Right renal cortex interstitium (tissue), 3 donors: ENCODE results near the gene SOX15. TPM values are rescaled to one million over a fixed set of nuclear protein-coding genes. Genes with fewer than 3 reads are reported as not detected.

Experiments
- DNase-seq, 3 donors: peaks; one replicate each; pipeline ENCODE4 v3.0.0-alpha.2; 2013; ENCODE audit warnings: low read depth in 3 of 3, low spot score in 2 of 3
- polyA plus RNA-seq, 3 donors: library from polyadenylated mRNA; unstranded; fragments of 120-200 nt; gene quantifications; one replicate each; pipeline ENCODE4 v1.2.1, GENCODE V29; 2013; ENCODE audit not compliant: insufficient read length in 3 of 3

Gene SOX15
- polyA plus RNA-seq, 3 donors, result 2.8 to 3.9 (median 2.9) TPM

DNA sequence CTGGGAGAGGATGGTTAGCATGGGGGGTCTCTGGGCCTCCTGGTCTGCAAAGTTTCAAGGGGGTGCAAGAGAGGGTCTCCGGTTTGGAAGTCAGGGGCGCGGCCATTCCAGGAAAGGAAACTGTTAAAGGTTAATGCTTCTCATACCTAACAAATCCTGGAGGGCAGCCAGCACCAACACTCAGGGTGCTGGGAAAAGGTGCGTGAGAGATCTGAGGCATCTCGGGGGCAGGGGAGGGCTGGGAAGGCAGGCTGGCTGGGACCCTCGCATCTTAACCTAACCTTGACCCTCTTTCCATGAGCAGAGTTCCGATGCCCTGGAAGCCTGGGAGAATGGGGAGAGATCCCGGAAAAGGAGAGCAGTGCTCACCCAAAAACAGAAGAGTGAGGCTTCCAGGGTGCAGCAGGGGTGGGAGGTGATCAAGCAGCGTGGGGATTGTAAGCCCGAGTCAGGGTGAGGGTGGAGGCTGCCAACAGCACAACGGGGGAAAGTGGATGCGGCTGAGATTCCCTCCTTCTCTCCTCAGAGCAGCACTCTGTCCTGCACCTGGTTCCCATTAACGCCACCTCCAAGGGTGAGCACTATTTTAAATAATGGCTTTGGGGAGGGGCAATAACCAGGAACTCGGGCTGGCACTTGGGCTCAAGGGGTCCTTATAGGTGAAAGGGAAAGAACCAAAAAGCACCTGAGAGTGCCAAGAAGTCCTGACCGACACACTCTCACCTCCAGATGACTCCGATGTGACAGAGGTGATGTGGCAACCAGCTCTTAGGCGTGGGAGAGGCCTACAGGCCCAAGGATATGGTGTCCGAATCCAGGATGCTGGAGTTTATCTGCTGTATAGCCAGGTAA lies 30.3 kb downstream of the SOX15 start:
- DNase-seq, result no peak

DNA sequence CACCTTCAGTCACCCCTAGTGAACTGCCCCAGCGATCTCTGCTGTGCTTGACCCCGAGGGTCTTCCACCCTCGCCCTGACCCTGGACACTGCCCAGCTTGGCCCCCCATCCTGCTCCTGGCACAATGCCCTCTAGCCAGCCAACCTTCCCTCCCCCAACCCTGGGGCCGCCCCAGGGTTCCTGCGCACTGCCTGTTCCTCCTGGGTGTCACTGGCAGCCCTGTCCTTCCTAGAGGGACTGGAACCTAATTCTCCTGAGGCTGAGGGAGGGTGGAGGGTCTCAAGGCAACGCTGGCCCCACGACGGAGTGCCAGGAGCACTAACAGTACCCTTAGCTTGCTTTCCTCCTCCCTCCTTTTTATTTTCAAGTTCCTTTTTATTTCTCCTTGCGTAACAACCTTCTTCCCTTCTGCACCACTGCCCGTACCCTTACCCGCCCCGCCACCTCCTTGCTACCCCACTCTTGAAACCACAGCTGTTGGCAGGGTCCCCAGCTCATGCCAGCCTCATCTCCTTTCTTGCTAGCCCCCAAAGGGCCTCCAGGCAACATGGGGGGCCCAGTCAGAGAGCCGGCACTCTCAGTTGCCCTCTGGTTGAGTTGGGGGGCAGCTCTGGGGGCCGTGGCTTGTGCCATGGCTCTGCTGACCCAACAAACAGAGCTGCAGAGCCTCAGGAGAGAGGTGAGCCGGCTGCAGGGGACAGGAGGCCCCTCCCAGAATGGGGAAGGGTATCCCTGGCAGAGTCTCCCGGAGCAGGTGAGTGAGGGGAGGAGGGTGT lies 31.2 kb downstream of the SOX15 start, which contains the start of gene TNFSF13:
Gene TNFSF13, plus strand, starts transcription at position 207 of the 776 bp plus-strand sequence. Its CDS starts 290 bp downstream, at position 497.
- DNase-seq, result no peak

- DNase-seq, result no peak
These were observed 31.9 kb downstream of the SOX15 start for GRCh38 chr17:7557775-7558543.

DNA sequence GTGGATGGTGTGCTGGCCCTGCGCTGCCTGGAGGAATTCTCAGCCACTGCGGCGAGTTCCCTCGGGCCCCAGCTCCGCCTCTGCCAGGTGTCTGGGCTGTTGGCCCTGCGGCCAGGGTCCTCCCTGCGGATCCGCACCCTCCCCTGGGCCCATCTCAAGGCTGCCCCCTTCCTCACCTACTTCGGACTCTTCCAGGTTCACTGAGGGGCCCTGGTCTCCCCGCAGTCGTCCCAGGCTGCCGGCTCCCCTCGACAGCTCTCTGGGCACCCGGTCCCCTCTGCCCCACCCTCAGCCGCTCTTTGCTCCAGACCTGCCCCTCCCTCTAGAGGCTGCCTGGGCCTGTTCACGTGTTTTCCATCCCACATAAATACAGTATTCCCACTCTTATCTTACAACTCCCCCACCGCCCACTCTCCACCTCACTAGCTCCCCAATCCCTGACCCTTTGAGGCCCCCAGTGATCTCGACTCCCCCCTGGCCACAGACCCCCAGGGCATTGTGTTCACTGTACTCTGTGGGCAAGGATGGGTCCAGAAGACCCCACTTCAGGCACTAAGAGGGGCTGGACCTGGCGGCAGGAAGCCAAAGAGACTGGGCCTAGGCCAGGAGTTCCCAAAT lies 32.6 kb downstream of the SOX15 start:
- no peak for DNase-seq

DNA sequence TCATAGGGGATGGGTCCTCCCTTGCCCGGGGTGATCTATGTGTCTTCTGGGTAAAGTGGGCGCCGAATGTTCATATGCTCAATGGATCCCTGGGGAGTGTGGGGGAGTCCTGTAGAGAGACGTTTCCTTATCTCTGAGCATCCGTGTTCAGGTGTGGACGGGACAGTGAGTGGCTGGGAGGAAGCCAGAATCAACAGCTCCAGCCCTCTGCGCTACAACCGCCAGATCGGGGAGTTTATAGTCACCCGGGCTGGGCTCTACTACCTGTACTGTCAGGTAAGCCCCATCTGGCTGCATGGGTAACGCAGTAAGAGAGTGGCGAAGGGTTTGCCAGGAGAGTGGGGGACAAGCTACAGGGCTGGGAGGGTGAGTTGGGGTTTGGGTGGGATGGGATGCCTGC lies 33.3 kb downstream of the SOX15 start:
- DNase-seq, result no peak

DNA sequence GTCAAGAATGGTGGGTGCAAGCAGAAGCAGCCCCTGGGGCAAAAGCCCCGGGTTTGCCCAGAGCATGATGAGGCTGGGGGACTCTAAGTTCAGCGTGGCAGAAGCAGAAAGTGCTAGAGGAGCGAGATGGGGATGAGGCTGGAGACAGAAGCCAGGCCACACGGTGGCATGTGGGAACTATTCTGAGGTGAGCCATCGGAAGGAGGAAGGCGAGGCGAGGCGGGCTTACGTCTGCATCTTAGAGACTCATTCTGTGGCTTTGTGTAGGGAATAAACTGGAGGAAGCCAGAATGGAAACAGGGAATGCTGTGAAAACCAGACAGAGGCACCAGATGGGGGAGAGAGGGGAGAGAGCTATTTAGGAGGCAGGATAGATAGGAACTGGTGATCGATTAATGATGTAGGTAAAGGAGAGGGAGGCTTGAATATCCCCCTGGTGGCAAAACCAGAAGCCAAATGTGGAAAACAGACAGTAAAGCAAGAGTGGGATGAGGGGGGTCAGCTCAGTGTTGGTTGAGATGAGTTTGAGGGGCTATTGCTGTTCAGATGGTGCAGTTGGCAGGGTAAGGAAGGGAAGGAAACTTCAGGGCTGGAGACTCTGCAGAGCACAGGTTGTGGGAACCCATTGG lies 34.5 kb downstream of the SOX15 start:
- DNase-seq, result no peak

DNA sequence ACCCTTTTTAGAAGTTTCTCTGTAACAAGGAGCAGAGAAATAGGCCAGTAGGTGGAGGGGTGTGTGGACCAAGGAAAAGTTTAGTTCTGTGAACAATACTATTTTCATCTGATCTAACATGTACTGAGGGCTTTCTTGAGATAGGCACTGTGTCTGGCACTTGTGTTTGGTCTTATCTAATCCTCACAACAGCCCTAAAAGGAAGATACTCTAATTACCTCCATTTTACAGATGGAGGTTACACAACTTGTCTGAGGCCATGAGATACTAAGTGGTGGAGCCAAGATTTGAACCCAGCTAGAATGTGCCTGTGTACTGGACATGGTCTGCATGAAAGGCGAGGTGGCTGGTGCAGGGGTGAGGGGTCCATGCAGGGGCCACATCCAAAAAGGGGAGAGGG lies 36.5 kb downstream of the SOX15 start:
- DNase-seq, result no peak

- no peak for DNase-seq
These were observed 37.3 kb downstream of the SOX15 start for GRCh38 chr17:7552621-7553051.

- no peak for DNase-seq
These were observed 38.5 kb downstream of the SOX15 start for GRCh38 chr17:7551396-7551795.

DNA sequence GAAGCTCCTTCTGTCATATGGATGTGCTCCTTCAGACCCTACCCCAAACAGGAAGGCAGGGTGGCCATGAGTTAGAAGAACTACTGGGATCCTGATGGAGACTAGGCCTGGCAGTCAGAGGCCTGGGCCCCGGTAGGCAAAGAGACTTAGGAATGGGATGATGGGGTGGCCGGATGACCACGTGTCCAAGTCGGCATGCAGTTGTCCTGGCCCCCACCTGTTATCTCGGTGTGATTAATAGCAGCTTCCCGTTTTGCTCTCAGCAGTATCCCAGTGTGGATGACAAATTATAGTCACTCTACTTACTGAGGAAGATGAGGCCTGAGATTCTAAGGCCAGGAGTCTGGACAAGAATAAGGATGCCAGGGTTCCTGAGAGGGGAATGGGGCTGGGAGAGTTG lies 39.5 kb downstream of the SOX15 start:
- no peak for DNase-seq

DNA sequence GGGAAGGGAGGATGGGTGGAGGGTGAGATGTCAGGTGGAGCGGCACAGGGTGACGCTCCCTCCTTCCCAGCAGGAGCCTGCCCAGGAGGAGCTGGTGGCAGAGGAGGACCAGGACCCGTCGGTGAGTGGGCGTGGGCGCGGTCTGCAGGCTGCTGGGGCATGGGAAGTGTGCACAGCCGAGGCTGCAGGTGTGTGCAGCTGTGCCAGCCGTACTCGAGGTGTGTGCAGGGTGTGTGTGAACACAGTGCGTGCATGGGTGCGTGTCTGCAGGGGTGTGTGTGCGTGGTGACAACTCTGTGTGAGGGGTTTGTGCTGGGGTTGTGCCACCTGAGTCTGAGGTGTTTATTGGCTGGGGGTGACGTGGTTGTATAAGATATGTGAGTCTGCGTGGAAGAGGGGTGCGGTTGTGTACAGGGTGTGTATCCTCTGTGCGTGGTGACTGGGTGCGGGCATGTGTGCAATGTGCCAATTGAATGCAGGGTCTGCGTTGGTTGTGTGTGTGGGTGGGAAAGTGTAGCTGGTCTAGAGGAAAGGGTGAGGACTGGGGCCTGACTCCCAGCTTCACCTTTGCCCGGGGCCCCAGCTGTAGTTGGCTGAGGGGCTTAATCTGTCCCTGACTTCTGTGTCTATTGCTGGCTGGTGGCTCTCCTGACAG lies 40.4 kb downstream of the SOX15 start:
- DNase-seq, result no peak

- DNase-seq, result no peak
These were observed 41.1 kb downstream of the SOX15 start, which contains the start of gene TNFSF12 for GRCh38 chr17:7548585-7549400. TSS of gene TNFSF12 (plus strand) at chr17:7549058. CDS start at chr17:7549154, 96 bp downstream.

DNA sequence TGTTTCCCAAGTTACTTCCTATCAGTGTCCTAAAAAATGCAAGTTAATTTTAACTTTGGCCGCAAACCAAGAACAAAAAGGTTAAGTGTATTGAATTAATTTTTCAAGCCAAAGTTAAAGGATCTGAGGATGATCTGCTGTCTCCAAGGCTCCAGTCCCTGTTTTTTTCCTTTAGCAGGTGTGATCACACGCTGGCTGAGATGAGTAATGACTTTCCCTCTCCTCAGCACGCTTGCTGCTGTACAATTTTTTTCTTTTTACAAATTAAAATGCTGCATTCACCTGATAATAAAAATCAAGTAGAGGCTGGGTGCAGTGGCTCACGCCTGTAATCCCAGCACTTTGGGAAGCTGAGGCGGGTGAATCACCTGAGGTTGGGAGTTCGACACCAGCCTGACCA lies 45.0 kb downstream of the SOX15 start:
- DNase-seq, result no peak

DNA sequence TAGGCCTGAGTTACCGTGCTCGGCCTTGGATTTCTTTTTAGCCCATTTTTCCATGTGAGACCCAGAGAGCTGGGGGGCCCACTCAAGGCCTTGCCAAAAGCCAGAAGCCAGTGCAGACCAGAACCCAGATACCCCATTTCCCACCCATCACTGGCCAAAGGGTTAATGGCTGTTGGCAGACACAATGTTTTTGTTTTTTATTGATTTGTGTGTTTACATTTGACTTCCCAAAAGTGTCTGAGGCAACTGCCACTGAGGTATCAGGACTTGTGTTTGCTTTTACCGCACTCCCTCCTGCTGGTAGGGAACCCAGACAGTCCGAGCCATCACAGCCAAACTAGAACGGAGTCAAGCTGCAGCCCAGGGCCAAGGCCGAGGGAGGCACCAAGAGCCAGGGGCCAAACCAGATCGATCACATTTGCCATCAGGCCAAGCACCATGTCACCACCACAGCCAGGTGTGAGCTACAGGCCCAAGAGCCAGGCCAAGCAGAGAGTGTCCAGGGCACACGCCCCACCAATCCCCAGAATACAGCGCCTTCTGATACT lies 48.7 kb downstream of the SOX15 start:
- DNase-seq, result no peak

GRCh38 chr17:7538891-7539545 lies 50.9 kb downstream of the SOX15 start:
- DNase-seq, result no peak
